Left ventricle myocardium inferior (tissue), 1 donor: ENCODE results near the gene FRZB. TPM values are rescaled to one million over a fixed set of nuclear protein-coding genes. Genes with fewer than 3 reads are reported as not detected.
A peak's percentile ranks its signal among the peaks of the same experiment; 100 is the strongest.

Experiments used
- DNase-seq: peaks from one replicate; pipeline ENCODE4 v3.0.0-alpha.2; 2020
- H3K27ac ChIP-seq: fragments of 200-600 bp; replicated peaks from 2 replicates; pipeline ENCODE4 v1.8.0; 2021
- H3K27me3 ChIP-seq: fragments of 200-600 bp; 2 replicates; pipeline ENCODE4 v1.8.0; 2021; ENCODE audit warnings: low read depth
- H3K36me3 ChIP-seq: fragments of 200-600 bp; 2 replicates; pipeline ENCODE4 v1.8.0; 2021
- H3K4me1 ChIP-seq: fragments of 200-600 bp; 2 replicates; pipeline ENCODE4 v1.8.0; 2021
- H3K4me3 ChIP-seq: fragments of 200-600 bp; 2 replicates; pipeline ENCODE4 v1.8.0; 2021; ENCODE audit warnings: mild to moderate bottlenecking, moderate library complexity
- H3K9me3 ChIP-seq: fragments of 200-600 bp; replicated peaks from 2 replicates; pipeline ENCODE4 v1.8.0; 2021
- intact Hi-C: fragments of 100-400 bp; cut with micrococcal nuclease; formaldehyde crosslinking; loops from one replicate; pipeline ENCODE4 v1.11.0; 2022
- total RNA-seq: library from RNA; stranded (reverse); fragmentation: NEBNext Ultra II Directional; extraction: Animal tissue kit (Norgen Biotek cat#: 25700); gene quantifications from one replicate; pipeline ENCODE4 v1.2.1, GENCODE V29; 2021
- TF ChIP-seq, protein P1 (sequence below): fragments of 200-600 bp; IDR thresholded peaks from 2 replicates; pipeline ENCODE4 v1.8.0; 2021; ENCODE audit warnings: antibody characterized with exemption, mild to moderate bottlenecking, borderline replicate concordance
- donor health status: DM: no; HTN: yes; CAD: no; lungs with severe emphysema.

Gene FRZB
- total RNA-seq, 1 donor from 2014 or later: 2.2 TPM

GRCh38 chr2:182870227-182870626, 3.8 kb upstream of the FRZB start:
- Histone ChIP-seq H3K36me3 (no peaks in the 10 kb centered on the region), H3K27ac (no peak overlapping the region), H3K4me3 (no peak overlapping the region), H3K9me3 (peaks cover 5% of the 10 kb centered on the region), H3K4me1 (peaks cover 17% of the 10 kb centered on the region), H3K27me3 (peaks cover 11% of the 10 kb centered on the region)
- intact Hi-C loops: no loop called here
- TF ChIP-seq, protein P1, sequence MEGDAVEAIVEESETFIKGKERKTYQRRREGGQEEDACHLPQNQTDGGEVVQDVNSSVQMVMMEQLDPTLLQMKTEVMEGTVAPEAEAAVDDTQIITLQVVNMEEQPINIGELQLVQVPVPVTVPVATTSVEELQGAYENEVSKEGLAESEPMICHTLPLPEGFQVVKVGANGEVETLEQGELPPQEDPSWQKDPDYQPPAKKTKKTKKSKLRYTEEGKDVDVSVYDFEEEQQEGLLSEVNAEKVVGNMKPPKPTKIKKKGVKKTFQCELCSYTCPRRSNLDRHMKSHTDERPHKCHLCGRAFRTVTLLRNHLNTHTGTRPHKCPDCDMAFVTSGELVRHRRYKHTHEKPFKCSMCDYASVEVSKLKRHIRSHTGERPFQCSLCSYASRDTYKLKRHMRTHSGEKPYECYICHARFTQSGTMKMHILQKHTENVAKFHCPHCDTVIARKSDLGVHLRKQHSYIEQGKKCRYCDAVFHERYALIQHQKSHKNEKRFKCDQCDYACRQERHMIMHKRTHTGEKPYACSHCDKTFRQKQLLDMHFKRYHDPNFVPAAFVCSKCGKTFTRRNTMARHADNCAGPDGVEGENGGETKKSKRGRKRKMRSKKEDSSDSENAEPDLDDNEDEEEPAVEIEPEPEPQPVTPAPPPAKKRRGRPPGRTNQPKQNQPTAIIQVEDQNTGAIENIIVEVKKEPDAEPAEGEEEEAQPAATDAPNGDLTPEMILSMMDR: peak; percentile 20
- DNase-seq: no peak

DNA sequence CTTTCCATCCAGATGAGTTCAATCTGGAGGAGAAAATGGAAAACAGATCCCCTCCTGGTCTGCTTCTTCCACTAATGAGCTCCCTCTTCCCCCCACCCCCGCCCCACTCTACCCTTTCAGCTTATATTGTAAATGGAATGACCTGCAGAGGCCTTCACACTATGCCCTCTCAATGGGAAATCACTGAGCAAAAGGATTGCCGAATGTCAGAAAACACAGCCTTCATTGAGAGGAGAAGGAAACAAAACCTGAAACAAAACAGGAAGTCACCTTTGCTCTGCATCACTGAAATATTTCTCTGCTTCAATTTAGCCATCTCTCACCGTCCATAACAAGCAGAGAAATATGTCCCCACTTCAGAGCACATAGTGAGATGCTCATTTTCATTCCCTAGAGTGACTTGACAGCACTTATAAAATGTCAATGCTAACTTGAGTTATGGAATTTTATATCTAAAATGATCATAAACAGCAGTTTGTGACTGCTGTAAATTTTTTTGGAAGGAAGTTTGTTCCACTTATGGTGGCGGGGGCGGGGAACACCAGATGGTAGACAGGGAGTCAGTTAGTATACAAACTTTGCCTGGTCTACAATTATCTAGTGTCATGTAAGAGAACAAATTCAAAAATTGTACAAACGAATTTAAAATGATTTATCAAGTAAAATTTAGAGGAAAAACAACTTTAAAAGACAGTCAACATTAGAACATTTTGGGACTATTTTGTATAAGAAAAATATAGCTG, 1.8 kb upstream of the FRZB start:
- H3K36me3 ChIP-seq: no peaks in the 10 kb centered on the region
- H3K4me3 ChIP-seq: no peak overlapping the region
- TF ChIP-seq, protein P1: no peak
- peaks cover 11% of the 10 kb centered on the region for H3K27me3 ChIP-seq
- no peak overlapping the region for H3K27ac ChIP-seq
- H3K9me3 ChIP-seq: no peaks in the 10 kb centered on the region
- H3K4me1 ChIP-seq: peaks cover 17% of the 10 kb centered on the region
- intact Hi-C loops: no loop called here
- no peak for DNase-seq

- Histone ChIP-seq H3K9me3 (no peaks in the 10 kb centered on the region), H3K27ac (peak overlapping the region; percentile 68), H3K4me1 (peaks cover 17% of the 10 kb centered on the region), H3K36me3 (no peaks in the 10 kb centered on the region), H3K4me3 (peak overlapping the region; percentile 65), H3K27me3 (peaks cover 11% of the 10 kb centered on the region)
- TF ChIP-seq, protein P1: no peak
- intact Hi-C loops: no loop called here
- DNase-seq: no peak
Observed at GRCh38 chr2:182867426-182868053, 1.1 kb upstream of the FRZB start.

DNA sequence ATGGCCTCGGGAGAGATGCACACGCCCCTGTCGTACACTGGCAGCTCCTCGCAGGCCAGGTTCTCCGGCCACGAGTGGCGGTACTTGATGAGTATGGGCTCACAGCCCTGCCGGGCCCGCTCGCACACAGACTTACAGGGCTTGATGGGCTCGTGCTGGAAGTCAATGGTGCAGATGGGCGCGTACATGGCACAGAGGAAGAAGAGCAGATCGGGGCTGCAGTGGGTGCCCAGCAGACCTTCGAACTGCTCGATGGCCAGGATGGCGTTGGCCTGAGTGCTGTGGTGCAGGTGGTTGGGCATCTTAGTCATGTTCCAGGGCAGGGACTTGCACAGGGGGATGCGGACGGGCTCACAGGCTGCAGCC, 359 bp downstream of the FRZB start:
- intact Hi-C loops: no loop called here
- peaks cover 24% of the 10 kb centered on the region for H3K4me1 ChIP-seq
- DNase-seq: no peak
- H3K36me3 ChIP-seq: no peaks in the 10 kb centered on the region
- peaks cover 11% of the 10 kb centered on the region for H3K27me3 ChIP-seq
- no peaks in the 10 kb centered on the region for H3K9me3 ChIP-seq
- peak overlapping the region; percentile 68 for H3K27ac ChIP-seq
- TF ChIP-seq, protein P1: no peak
- H3K4me3 ChIP-seq: peak overlapping the region; percentile 65

- no peak overlapping the region for H3K27ac ChIP-seq
- no peaks in the 10 kb centered on the region for H3K9me3 ChIP-seq
- H3K36me3 ChIP-seq: no peaks in the 10 kb centered on the region
- intact Hi-C loops: no loop called here
- DNase-seq: no peak
- peaks cover 11% of the 10 kb centered on the region for H3K27me3 ChIP-seq
- TF ChIP-seq, protein P1: no peak
- no peak overlapping the region for H3K4me3 ChIP-seq
- peaks cover 24% of the 10 kb centered on the region for H3K4me1 ChIP-seq
Observed at GRCh38 chr2:182864949-182865570, 1.4 kb downstream of the FRZB start.
